ENCODE measurements around the gene GALNT13.

DNA sequence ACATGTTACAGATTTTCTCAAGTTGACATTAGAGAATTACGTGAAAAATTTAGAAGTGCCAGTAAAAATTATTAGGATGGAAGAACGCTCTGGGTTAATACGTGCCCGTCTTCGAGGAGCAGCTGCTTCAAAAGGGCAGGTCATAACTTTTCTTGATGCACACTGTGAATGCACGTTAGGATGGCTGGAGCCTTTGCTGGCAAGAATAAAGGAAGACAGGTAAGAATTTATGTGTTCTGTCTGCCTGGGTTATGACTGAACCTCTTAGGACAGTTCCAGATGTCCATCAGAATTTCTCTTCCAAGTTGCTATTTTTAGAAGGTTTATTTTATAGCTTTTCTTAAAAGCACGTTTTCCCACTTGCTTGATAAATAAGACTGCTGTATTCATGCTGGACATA lies 371.0 kb downstream of the GALNT13 start:
- TF ChIP-seq YY1 (IDR thresholded peaks at IDR 0.05; ENCODE audit: insufficient read depth, insufficient read length) = no peak
- no peak for TF ChIP-seq ZNF274 (IDR thresholded peaks at IDR 0.05; ENCODE audit: low read depth, low read length)
- TF ChIP-seq SUZ12 (IDR thresholded peaks at IDR 0.05; ENCODE audit: extremely low read depth, insufficient read depth, insufficient read length) = no peak

All from NT2/D1 (cell line).